Measurements from ENCODE around the gene MAMLD1.

The MAMLD1 gene

GRCh38 chrX:150472306-150472705 is 109.2 kb downstream of the MAMLD1 start:
- no peak overlapping the region for H3K27ac ChIP-seq
- no peaks in the 10 kb centered on the region for H3K27me3 ChIP-seq
- DNase-seq, result no peak
- H3K4me3 ChIP-seq, result no peak overlapping the region
- no peaks in the 10 kb centered on the region for H3K9me3 ChIP-seq
- H3K36me3 ChIP-seq, result no peaks in the 10 kb centered on the region
- H3K4me1 ChIP-seq, result no peaks in the 10 kb centered on the region
- intact Hi-C loops (cut with DNase I; ENCODE audit: low total_unique reads), result no loop called here
- no peak for TF ChIP-seq CTCF (IDR thresholded peaks at IDR 0.05)

- H3K27me3 ChIP-seq, result no peaks in the 10 kb centered on the region
- TF ChIP-seq CTCF (IDR thresholded peaks at IDR 0.05), result no peak
Observed at GRCh38 chrX:150473371-150473770, 110.3 kb downstream of the MAMLD1 start.

DNA sequence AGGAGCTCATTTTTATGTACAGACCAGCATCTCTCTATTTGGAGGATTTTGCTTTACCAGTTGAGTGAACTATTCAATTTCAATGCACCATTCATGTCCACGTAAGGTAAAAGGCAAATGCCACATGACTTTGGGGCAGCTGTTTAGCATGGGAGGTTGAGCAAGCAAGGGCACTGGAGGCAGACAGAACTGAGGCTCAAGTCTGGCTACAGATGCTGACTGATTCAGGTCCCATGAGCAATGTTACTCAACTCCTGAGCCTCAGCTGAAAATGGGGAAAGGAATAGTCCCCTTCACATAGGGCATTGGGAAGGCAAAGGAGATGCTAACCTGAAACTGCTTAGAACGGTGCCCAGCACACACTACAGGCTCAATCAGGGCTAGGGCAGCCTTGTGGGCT is 112.3 kb downstream of the MAMLD1 start:
- no peaks in the 10 kb centered on the region for H3K36me3 ChIP-seq
- DNase-seq, result peak in 1 of 2 donors; percentile 21
- no peak for TF ChIP-seq CTCF (IDR thresholded peaks at IDR 0.05)
- H3K27ac ChIP-seq, result no peak overlapping the region
- no peak overlapping the region for H3K4me3 ChIP-seq
- intact Hi-C loops (cut with DNase I; ENCODE audit: low total_unique reads), result no loop called here
- H3K4me1 ChIP-seq, result no peaks in the 10 kb centered on the region
- no peaks in the 10 kb centered on the region for H3K9me3 ChIP-seq
- H3K27me3 ChIP-seq, result no peaks in the 10 kb centered on the region

More at GRCh38 chrX:150473371-150473770, 110.3 kb downstream of the MAMLD1 start:
- Histone ChIP-seq H3K4me1 (no peaks in the 10 kb centered on the region), H3K36me3 (no peaks in the 10 kb centered on the region), H3K4me3 (no peak overlapping the region), H3K27ac (no peak overlapping the region), H3K9me3 (no peaks in the 10 kb centered on the region)
- DNase-seq, result no peak
- intact Hi-C loops (cut with DNase I; ENCODE audit: low total_unique reads), result no loop called here

GRCh38 chrX:150476164-150476699 is 113.1 kb downstream of the MAMLD1 start:
- intact Hi-C loops (cut with DNase I; ENCODE audit: low total_unique reads), result no loop called here

GRCh38 chrX:150477371-150477770 is 114.3 kb downstream of the MAMLD1 start:
- Histone ChIP-seq H3K4me3 (no peak overlapping the region), H3K27me3 (no peaks in the 10 kb centered on the region), H3K27ac (no peak overlapping the region), H3K9me3 (no peaks in the 10 kb centered on the region), H3K36me3 (no peaks in the 10 kb centered on the region), H3K4me1 (no peaks in the 10 kb centered on the region)
- intact Hi-C loops (cut with DNase I; ENCODE audit: low total_unique reads), result no loop called here
- TF ChIP-seq CTCF (IDR thresholded peaks at IDR 0.05), result no peak
- DNase-seq, result no peak

More at GRCh38 chrX:150476164-150476699, 113.1 kb downstream of the MAMLD1 start:
- Histone ChIP-seq H3K4me1 (no peaks in the 10 kb centered on the region), H3K9me3 (no peaks in the 10 kb centered on the region), H3K4me3 (no peak overlapping the region), H3K36me3 (no peaks in the 10 kb centered on the region), H3K27ac (no peak overlapping the region), H3K27me3 (no peaks in the 10 kb centered on the region)
- DNase-seq, result no peak
- no peak for TF ChIP-seq CTCF (IDR thresholded peaks at IDR 0.05)

Measured in tibial artery (tissue), 4 donors.